Neural cell (in vitro differentiated cells): Measurements from ENCODE around the gene KRTAP12-1. TPM values are rescaled to one million over a fixed set of nuclear protein-coding genes. Genes with fewer than 3 reads are reported as not detected.
"Not testable (repeated sequence)": the region's sequence is repeated elsewhere in the genome, so short reads cannot be mapped to it uniquely, and the experiment has no call there.

Source experiments
- H2AFZ ChIP-seq: fragments of 200-600, 300-800 bp; sonication (generic), shearing (Covaris generic); 2 replicates; pipeline ENCODE4 v1.6.0; 2014; ENCODE audit warnings: low read depth, mild to moderate bottlenecking, antibody characterized with exemption, low read length, moderate library complexity
- H3F3A ChIP-seq: fragments of 200-600 bp; shearing (Covaris generic); 2 replicates; pipeline ENCODE4 v1.6.1; 2016; ENCODE audit warnings: mild to moderate bottlenecking, moderate library complexity, mixed read lengths, antibody characterized with exemption, low read length; ENCODE audit not compliant: insufficient read depth, poor library complexity, severe bottlenecking
- H3K27ac ChIP-seq: fragments of 200-600, 300-800 bp; sonication (generic), shearing (Covaris generic); 2 replicates; pipeline ENCODE4 v1.5.1; 2014; ENCODE audit warnings: mild to moderate bottlenecking, low read length, moderate library complexity
- H3K27me3 ChIP-seq: fragments of 300-800, 200-600 bp; sonication (generic), shearing (Covaris generic); 2 replicates; pipeline ENCODE4 v1.6.0; 2014; ENCODE audit warnings: mild to moderate bottlenecking, low read depth, low read length, moderate library complexity; ENCODE audit not compliant: insufficient read depth
- H3K36me3 ChIP-seq: fragments of 300-800, 200-600 bp; sonication (generic), shearing (Covaris generic); 2 replicates; pipeline ENCODE4 v1.5.1; 2014; ENCODE audit warnings: mild to moderate bottlenecking, antibody characterized with exemption, low read length, moderate library complexity; ENCODE audit not compliant: insufficient read depth
- H3K4me2 ChIP-seq: fragments of 300-800, 200-600 bp; sonication (generic), shearing (Covaris generic); 2 replicates; pipeline ENCODE4 v1.6.0; 2014; ENCODE audit warnings: mild to moderate bottlenecking, low read length
- H3K4me3 ChIP-seq: fragments of 300-800, 200-600 bp; sonication (generic), shearing (Covaris generic); 2 replicates; pipeline ENCODE4 v1.5.1; 2014; ENCODE audit warnings: mild to moderate bottlenecking, low read length, moderate library complexity
- H3K79me2 ChIP-seq: fragments of 200-600 bp; shearing (Covaris generic); replicated peaks from 2 replicates; pipeline ENCODE4 v1.6.0; 2014; ENCODE audit warnings: mild to moderate bottlenecking, low read length, moderate library complexity; ENCODE audit not compliant: insufficient read depth
- H3K9ac ChIP-seq: fragments of 300-800, 200-600 bp; sonication (generic), shearing (Covaris generic); 2 replicates; pipeline ENCODE4 v1.6.1; 2016; ENCODE audit warnings: mild to moderate bottlenecking, low read length, mixed read lengths
- H3K9me2 ChIP-seq: fragments of 200-600 bp; shearing (Covaris generic); 2 replicates; pipeline ENCODE4 v1.6.1; 2016; ENCODE audit warnings: mild to moderate bottlenecking, low read length, mixed read lengths; ENCODE audit not compliant: insufficient read depth
- H3K9me3 ChIP-seq: fragments of 200-600, 300-800 bp; sonication (generic), shearing (Covaris generic); 2 replicates; pipeline ENCODE4 v1.6.1; 2016; ENCODE audit warnings: mild to moderate bottlenecking, mixed run types, low read length, moderate library complexity, mixed read lengths
- H4K20me1 ChIP-seq: fragments of 200-600 bp; shearing (Covaris generic); 2 replicates; pipeline ENCODE4 v1.6.1; 2016; ENCODE audit warnings: mild to moderate bottlenecking, mixed run types; ENCODE audit not compliant: insufficient read depth
- CTCF ChIP-seq: fragments of 450-650 bp; IDR thresholded peaks from 2 replicates; pipeline ENCODE4 v1.5.1; 2014; ENCODE audit warnings: antibody characterized with exemption, mild to moderate bottlenecking, moderate library complexity; ENCODE audit not compliant: poor library complexity, severe bottlenecking
- EP300 ChIP-seq: fragments of 450-650 bp; conservative IDR thresholded peaks from 2 replicates; pipeline ENCODE4 v1.6.1; 2014; ENCODE audit warnings: antibody characterized with exemption, mild to moderate bottlenecking, moderate library complexity; ENCODE audit not compliant: poor library complexity, severe bottlenecking
- EZH2 ChIP-seq: fragments of 200-600, 300-800 bp; shearing (Covaris generic), sonication (generic); IDR thresholded peaks from 2 replicates; pipeline ENCODE4 v1.6.1; 2014; ENCODE audit warnings: antibody characterized with exemption, low read length, borderline replicate concordance, mild to moderate bottlenecking; ENCODE audit not compliant: insufficient read depth, poor library complexity, severe bottlenecking
- MXI1 ChIP-seq: fragments of 450-650 bp; conservative IDR thresholded peaks from 2 replicates; pipeline ENCODE4 v1.6.1; 2014; ENCODE audit warnings: antibody characterized with exemption, mild to moderate bottlenecking; ENCODE audit not compliant: poor library complexity, severe bottlenecking
- POLR2AphosphoS5 ChIP-seq: IDR thresholded peaks from 2 replicates; pipeline ENCODE4 v1.6.1; 2012
- RAD21 ChIP-seq: fragments of 450-650 bp; conservative IDR thresholded peaks from 2 replicates; pipeline ENCODE4 v1.6.1; 2014; ENCODE audit warnings: antibody characterized with exemption, mild to moderate bottlenecking, moderate library complexity
- SMC3 ChIP-seq: fragments of 450-650 bp; conservative IDR thresholded peaks from 2 replicates; pipeline ENCODE4 v1.6.1; 2014; ENCODE audit warnings: antibody characterized with exemption, mild to moderate bottlenecking, moderate library complexity; ENCODE audit not compliant: poor library complexity
- TAF1 ChIP-seq: IDR thresholded peaks from 2 replicates; pipeline ENCODE4 v1.6.1; 2012; ENCODE audit warnings: low read depth
- polyA plus RNA-seq: library from polyadenylated mRNA; depleted of rRNA; stranded (reverse); fragments of >200 nt; gene quantifications from 2 replicates; pipeline ENCODE4 v1.2.3, GENCODE V29; 2014
- TF ChIP-seq, protein P1 (sequence below): IDR thresholded peaks from 2 replicates; pipeline ENCODE4 v1.6.1; 2012; ENCODE audit warnings: borderline replicate concordance

Gene KRTAP12-1
- polyA plus RNA-seq, 1 donor from 2014 or later: not detected

DNA sequence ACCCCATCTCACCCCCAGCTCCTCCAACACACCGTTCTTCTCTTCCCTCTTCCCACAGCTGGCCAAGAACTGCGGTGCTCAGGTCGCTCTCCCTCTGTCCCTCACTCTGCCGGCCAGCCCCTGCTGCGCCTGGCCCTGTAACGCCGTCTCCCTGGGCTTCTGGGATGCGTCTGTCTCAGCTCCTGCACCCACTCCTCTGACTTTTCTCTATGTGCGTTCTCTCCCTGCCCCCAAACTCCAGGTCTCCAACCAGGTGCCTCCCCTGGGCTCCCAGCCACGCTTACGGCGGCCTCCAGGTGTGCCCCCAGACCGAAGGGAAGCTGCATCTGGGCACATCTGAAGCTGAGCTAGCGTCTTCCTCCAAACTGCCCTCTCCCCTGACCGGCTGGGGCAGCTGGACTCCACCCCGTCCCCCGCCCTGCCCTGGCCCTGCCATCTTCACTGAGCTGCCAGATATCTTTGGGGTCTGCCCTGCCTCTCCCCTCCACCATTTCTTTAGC is 17.6 kb upstream of the KRTAP12-1 start:
- Histone ChIP-seq H4K20me1 (no peaks in the 10 kb centered on the region), H3K79me2 (no peaks in the 10 kb centered on the region), H3K27me3 (peaks cover 13% of the 10 kb centered on the region), H2AFZ (no peak overlapping the region), H3K4me2 (no peak overlapping the region), H3K9me2 (no peaks in the 10 kb centered on the region), H3F3A (no peaks in the 10 kb centered on the region), H3K4me3 (no peak overlapping the region), H3K36me3 (no peaks in the 10 kb centered on the region), H3K9me3 (no peaks in the 10 kb centered on the region), H3K9ac (no peak overlapping the region), H3K27ac (no peak overlapping the region)
- TF ChIP-seq RAD21 (no peak), EP300 (no peak), CTCF (no peak), EZH2 (no peak), SMC3 (no peak), POLR2AphosphoS5 (no peak), TAF1 (no peak), MXI1 (no peak)
- TF ChIP-seq, protein P1, sequence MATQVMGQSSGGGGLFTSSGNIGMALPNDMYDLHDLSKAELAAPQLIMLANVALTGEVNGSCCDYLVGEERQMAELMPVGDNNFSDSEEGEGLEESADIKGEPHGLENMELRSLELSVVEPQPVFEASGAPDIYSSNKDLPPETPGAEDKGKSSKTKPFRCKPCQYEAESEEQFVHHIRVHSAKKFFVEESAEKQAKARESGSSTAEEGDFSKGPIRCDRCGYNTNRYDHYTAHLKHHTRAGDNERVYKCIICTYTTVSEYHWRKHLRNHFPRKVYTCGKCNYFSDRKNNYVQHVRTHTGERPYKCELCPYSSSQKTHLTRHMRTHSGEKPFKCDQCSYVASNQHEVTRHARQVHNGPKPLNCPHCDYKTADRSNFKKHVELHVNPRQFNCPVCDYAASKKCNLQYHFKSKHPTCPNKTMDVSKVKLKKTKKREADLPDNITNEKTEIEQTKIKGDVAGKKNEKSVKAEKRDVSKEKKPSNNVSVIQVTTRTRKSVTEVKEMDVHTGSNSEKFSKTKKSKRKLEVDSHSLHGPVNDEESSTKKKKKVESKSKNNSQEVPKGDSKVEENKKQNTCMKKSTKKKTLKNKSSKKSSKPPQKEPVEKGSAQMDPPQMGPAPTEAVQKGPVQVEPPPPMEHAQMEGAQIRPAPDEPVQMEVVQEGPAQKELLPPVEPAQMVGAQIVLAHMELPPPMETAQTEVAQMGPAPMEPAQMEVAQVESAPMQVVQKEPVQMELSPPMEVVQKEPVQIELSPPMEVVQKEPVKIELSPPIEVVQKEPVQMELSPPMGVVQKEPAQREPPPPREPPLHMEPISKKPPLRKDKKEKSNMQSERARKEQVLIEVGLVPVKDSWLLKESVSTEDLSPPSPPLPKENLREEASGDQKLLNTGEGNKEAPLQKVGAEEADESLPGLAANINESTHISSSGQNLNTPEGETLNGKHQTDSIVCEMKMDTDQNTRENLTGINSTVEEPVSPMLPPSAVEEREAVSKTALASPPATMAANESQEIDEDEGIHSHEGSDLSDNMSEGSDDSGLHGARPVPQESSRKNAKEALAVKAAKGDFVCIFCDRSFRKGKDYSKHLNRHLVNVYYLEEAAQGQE: no peak

DNA sequence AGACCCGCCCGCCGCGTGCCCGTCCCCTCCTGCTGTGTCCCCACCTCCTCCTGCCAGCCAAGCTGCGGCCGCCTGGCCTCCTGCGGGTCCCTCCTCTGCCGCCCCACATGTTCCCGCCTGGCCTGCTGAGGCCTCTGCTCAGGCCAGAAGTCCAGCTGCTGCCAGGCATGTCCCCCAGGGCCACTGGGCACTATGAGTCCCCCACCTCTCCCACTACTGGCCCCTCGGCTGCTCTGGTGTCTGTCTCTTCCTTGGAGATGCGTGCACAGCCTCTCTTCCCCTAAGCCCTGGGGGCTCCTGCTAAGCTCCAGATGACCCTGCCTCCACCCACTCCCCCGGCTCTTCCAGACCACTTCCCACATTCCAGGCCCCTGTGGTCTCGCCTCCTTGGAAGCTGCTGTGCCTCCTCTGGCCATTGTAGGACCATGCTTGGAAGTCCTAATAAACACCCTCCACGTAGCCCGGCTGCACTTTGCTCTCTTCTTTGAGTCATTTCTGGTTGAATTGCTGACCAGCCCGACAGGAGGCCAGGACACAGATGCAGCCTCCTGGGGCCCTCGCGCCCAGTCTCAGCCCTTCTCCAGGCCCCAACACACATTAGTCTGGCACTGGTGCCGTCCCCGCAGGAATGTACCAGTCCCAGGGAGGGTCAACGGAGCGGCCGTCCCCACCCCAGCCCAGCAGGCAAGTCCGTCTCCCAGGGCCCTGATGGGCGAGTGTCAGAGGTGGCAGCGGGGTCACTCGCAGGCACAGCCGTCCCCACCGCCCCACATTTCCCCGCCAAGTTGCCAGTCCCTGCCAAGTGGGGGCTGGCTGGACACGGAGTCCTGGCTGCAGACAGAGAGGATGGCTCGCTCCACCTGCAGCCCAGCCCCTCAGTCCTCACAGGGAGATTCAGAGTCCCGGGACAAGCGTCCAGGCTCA is 16.1 kb upstream of the KRTAP12-1 start:
- Histone ChIP-seq H2AFZ (no peak overlapping the region), H4K20me1 (no peaks in the 10 kb centered on the region), H3K36me3 (no peaks in the 10 kb centered on the region), H3K27ac (no peak overlapping the region), H3K79me2 (no peaks in the 10 kb centered on the region), H3K27me3 (no peaks in the 10 kb centered on the region), H3K9ac (no peak overlapping the region), H3F3A (no peaks in the 10 kb centered on the region), H3K9me3 (peaks cover 3% of the 10 kb centered on the region), H3K4me3 (no peak overlapping the region), H3K4me2 (no peak overlapping the region), H3K9me2 (no peaks in the 10 kb centered on the region)
- TF ChIP-seq MXI1: no peak
- TF ChIP-seq POLR2AphosphoS5: no peak
- TF ChIP-seq, protein P1: no peak
- no peak for TF ChIP-seq SMC3
- TF ChIP-seq EZH2: no peak
- TF ChIP-seq CTCF: no peak
- no peak for TF ChIP-seq TAF1

GRCh38 chr21:44697172-44697810 is 15.3 kb upstream of the KRTAP12-1 start, which contains the start of gene KRTAP10-12:
Gene KRTAP10-12 (plus strand): TSS chr21:44697172. CDS start chr21:44697202, 30 bp downstream.
- H2AFZ ChIP-seq, H3K4me2 ChIP-seq: not testable (repeated sequence)

More at GRCh38 chr21:44697172-44697810, 15.3 kb upstream of the KRTAP12-1 start, which contains the start of gene KRTAP10-12:
- H3K9ac ChIP-seq, H3K4me3 ChIP-seq, H3K79me2 ChIP-seq, H3K9me3 ChIP-seq, H3K27me3 ChIP-seq, H3K9me2 ChIP-seq, H3K36me3 ChIP-seq, H3K27ac ChIP-seq, H4K20me1 ChIP-seq, H3F3A ChIP-seq: not testable (repeated sequence)
